Measurements from ENCODE around the gene TOM1.

- TF ChIP-seq CTCF (conservative IDR thresholded peaks at IDR 0.05) (no peak), ZFX (IDR thresholded peaks at IDR 0.05) (no peak)
Measured at GRCh38 chr22:35313311-35314121, 13.8 kb downstream of the TOM1 start.
